HT-29 (cell line): ENCODE measurements around the gene SCN7A. TPM values are rescaled to one million over a fixed set of nuclear protein-coding genes. Genes with fewer than 3 reads are reported as not detected.
A peak's percentile ranks its signal among the peaks of the same experiment; 100 is the strongest.

ENCODE experiments used
- DNase-seq: peaks from one replicate; pipeline ENCODE4 v3.0.0-alpha.2; 2015; ENCODE audit warnings: low spot score
- total RNA-seq: library from RNA; depleted of rRNA; stranded (reverse); fragments of >200 nt; shearing (Covaris generic); gene quantifications from 2 replicates; pipeline ENCODE4 v1.2.3, GENCODE V29; 2014

Gene SCN7A
- total RNA-seq, 1 experiment from 2014 or later, result not detected

GRCh38 chr2:166404831-166405568, 89.0 kb downstream of the SCN7A start:
- no peak for DNase-seq

- DNase-seq, result no peak
These were observed 99.8 kb downstream of the SCN7A start for GRCh38 chr2:166394245-166394644.

- DNase-seq, result no peak
These were observed 101.0 kb downstream of the SCN7A start for GRCh38 chr2:166393008-166393407.

DNA sequence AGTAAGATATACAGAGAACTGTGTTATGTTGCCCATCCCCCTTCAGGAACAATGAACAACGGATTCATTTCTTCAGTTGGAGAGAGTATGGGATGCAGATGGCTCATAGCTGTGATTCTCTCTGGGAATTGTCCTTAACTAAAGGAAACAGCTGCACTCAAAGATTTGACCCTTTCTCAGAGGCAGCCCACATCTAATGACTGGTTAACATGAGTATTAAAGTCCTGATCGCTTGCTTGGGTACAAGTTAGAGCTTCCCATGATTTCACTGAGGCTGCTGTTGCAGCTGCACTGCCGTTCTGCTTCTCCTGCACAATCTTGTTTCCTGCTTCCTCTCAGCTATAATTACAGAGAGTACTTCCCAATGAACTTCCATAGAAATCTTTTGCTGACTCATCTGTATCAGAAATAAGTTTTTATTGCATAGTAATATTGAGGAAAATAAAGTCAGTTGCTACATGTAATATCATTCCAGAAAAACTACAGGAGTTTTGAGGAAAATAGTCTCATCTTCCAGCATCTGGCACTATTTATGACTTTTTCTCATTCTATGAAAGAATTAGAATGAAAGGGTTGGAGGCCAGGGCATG, 105.5 kb downstream of the SCN7A start:
- DNase-seq, result no peak

DNA sequence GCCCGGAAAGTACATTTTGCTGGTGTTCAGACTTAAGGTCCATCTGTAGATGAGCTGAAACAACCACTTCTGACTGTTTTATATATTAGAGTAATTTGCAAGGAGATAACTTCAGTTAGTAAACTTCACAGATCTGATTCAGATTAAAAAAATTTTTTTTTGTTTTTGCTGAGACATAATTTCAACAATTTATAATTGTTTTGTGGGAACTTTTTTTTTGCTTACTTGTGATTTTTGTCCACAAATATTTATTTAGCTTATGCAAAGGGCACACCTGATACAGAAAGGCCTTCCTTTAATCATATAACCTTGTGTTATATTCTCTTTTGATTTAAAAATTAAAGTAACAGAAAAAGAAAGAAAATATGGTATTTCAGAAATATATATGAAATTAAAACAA, 108.7 kb downstream of the SCN7A start:
- DNase-seq, result no peak

DNA sequence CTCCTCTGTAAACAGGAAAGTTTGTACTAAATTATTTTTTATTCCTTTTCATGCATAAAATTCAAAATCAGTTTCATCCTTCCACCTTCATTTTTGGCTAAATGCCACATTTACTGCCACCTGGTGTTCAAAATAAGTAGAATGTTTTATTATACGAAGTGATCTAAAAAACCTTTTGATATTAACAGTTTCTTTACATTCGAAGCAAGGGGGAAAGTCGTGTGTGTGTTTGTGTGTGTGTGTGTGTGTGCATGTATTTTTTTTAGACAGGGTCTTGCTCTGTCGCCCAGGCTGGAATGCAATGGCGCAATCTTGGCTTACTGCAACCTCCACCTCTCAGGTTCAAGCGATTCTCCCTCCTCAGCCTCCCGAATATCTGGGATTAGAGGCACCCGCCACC, 109.3 kb downstream of the SCN7A start:
- DNase-seq, result peak; percentile 61

GRCh38 chr2:166382448-166382847, 111.6 kb downstream of the SCN7A start:
- DNase-seq, result no peak

DNA sequence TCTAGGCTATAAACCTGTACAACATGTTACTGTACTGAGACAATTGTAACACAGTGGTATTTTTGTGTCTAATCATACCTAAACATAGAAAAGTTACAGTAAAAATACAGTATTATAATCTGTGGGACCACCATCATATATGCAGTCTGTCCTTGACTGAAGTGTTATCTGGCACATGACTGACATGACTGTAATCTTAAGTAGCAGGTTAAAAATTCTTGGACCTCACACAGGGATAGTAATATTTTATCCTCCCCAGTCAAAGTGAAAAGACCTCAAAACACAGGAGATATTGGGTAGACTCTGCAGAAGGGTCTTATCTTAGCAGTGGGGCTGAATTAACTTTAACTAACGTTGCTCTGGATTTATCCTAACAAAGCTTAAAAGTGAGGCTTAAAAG, 113.4 kb downstream of the SCN7A start:
- no peak for DNase-seq

DNA sequence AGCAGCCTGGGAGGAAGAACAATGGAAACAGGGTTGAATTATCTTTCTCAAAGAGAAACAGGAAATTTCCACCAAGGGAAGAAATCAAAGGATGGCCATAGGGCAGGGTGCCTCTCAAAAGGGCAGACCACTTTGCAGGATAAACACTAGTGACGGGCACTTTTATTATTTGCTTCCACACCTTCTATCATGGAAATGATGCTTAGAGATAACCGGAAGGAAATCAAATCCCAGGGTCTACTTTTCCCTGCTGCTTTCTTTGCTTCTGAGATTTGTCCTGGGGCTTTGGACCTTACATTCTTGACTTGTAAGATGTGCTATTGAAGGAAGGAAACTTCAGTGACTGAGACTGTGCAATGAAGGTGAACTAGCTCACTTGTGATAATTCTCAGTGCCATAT, 117.2 kb downstream of the SCN7A start:
- no peak for DNase-seq

DNA sequence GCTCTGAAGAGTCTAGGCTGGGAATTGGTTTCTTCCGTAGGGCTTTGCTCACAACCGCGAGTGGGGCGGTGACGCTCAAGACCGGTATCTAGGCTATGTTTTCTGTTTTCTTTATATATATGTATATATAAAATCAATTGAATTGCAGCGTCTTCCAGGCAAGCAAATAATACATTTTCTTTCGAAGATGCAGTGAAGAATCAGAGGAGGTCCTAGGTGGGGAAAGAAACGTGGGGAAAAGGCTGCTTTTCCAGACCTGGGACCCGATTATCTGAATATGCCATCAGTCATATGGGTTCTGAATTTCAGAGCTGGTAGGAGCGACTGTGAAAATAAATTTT, 117.6 kb downstream of the SCN7A start:
- DNase-seq, result no peak

GRCh38 chr2:166375736-166376487, 118.1 kb downstream of the SCN7A start, which contains the start of gene SCN9A:
TSS of gene SCN9A (minus strand) at chr2:166375944. CDS start at chr2:166311756, 64,188 bp downstream.
- peak; percentile 46 for DNase-seq

GRCh38 chr2:166375195-166375735, 118.8 kb downstream of the SCN7A start:
- no peak for DNase-seq

DNA sequence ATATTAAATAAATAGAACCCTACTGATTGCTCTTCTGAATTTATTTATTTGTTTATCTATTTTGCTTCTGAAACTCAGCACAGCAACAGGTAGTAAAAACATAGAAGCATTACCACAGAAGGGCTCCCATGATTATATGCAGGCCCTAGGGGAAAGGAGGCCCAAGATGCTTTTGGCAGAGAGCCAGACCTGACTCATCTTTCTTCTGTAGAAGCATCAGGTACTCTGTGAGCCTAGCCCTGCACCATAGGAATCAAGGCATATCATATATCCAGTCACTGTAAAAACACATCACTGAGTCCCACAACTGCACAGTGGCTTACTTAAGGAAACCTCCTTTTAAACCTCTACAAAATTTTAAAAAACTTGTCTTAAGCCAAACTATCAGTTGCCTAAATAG, 120.1 kb downstream of the SCN7A start:
- DNase-seq, result no peak

DNA sequence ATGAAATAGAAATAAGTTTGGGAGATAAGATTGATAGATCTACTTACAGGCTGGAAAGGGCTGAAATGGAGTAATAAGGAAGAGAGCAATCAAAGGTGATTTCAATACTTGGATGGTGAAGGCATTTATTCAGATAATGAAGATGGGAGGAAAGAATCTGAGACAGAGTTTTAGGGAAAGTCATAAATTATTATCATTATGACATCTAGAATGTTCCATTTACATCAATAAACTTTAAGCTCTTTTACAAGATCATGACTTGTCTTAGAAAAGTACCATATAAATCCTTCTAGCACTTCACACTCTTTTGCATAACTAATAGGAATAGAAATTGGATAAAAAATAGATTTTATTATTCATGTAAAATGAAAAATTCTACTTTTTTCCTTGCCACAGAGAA, 120.5 kb downstream of the SCN7A start:
- no peak for DNase-seq

GRCh38 chr2:166373105-166373504, 120.9 kb downstream of the SCN7A start:
- no peak for DNase-seq

DNA sequence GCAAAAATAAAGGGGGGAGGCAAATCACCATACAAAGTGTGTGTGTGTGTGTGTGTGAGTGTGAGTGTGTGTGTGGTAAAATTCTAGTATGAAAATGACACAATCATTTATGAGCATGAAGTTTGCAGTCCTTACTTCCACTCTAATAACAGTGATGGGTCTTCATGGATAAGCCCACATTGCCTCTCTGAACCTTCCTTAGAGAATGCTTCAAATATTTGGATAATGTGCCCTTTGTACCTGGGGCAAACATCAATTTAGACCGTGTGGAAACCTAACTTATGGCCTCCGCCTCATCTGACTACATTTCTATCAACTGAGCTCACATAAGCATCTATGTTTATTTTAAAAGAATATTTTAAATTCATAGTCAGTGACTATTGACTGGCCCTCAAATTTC, 122.0 kb downstream of the SCN7A start:
- no peak for DNase-seq

DNA sequence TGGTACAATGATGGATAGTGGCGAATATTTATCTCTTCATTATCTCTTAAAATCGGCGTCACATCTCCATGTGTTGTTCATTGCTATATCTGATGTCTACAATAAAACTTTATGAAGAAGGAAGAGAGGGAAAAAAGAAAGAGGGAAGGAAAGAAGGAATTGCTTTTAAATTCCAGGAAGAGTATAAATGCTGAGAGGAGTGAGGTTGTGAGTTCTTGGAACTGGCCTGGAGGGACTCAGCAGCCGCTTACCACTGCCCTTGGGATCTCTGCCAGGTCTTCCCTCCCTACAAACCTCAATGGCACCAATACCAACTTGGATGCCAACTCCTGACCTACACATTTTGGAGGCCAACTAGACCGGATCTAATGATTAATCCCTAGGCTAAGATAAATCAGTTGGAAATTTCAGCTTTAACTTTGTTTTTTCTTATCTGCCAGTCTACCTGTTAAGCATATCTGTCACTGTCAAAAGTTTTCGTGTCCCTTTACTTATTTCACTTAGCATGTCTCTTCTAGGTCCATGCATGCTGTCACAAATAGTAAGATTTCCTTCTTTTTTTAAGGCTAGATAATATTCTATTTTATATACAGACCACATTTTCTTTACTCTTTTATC, 128.1 kb downstream of the SCN7A start:
- DNase-seq, result no peak

DNA sequence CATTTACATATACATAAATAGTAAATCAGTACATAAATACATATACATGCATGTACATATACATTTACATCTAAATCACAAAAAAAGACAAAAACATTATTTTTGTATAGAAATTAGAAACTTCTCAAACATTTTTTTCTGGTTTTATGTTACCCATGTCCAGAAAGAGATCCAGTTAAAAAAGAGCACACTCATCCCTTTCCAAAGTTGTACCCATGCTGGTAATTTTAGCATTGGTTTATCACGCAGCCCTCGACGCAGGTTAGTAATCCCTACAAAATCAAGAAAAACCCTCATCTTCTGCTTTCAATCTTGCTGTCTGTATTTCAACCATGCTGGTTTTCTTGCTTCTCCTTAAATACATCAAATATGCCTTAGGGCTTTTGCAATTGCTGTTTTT, 128.8 kb downstream of the SCN7A start:
- no peak for DNase-seq

DNA sequence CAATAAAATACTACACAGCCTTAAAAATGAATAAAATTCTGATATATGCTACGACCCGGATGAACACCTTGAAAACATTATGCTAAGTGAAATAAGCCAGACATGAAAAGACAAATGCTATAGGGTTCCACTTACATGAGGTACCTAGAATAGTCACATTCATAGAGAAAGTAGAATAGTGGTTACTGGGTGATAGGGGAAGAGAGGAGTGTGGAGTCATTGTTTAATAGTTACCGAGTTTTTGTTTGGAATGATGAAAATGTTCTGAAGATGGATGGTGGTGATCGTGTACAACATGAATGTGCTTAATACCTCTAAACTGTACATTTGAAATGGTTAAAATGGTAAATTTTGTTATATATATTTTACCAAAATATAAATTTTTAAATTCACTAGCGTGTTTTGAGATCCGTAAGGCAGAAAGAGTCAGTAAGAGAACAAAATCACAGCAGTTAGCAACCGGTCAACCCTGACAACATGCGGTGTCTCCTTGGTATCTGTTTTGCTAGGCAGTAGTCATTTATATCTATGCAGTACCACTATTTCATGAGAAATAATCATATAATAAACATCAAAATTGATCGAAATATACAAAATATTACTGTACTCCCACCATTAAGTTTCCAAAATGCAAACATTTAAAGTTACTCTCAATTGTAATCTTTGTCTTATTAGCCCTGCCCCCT, 129.4 kb downstream of the SCN7A start:
- DNase-seq, result no peak

DNA sequence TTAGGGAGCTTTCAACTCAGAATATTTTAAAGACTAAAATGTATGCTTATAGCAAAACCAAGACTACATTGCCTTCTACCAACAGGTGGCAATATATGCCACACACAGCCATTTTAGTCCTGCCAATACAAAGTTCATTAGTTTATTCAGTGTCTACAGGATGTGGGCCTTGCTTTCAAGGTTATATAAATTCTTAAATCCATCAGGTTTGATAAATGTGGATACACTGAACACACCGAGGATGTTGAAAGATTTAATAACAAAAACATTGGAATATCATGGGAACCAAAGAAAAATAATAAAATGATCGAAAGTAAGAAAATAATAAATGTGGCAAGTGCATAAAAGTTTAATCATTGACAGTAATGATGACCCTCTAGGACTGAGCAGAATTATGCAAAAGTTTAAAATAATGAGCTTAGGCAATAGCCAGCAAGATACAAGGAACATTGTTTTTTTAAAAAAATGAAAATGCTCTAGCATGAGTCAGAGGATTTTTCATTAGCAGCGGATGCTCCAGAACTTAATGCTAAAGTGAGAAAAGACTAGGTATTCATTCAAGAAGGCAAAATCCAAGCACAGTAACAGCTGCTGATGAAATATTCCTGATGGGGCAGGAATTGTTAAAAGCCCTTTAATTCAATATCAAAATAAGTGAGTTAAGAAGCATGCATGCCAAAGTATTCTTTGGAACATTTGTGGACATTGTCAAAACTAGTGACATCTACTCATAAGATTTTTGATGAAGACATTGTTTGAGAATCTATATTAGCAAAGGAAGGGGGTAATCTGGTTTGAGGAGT, 132.5 kb downstream of the SCN7A start:
- DNase-seq, result peak; percentile 50

- no peak for DNase-seq
These were observed 133.1 kb downstream of the SCN7A start for GRCh38 chr2:166360906-166361305.
